Peyer's patch (tissue), 4 donors: ENCODE results near the gene PEX5. TPM values are rescaled to one million over a fixed set of nuclear protein-coding genes. Genes with fewer than 3 reads are reported as not detected.

Experiments used
- DNase-seq, 3 donors: peaks; one replicate each; pipeline ENCODE4 v3.0.0-alpha.2; 2017 to 2019
- H3K27ac ChIP-seq, 4 donors: fragments of 200-600 bp; sonication (generic); one replicate each; pipeline ENCODE4 v1.5.1; 2016 to 2019
- H3K27me3 ChIP-seq, 2 donors: fragments of 200-600 bp; sonication (generic); one replicate each; pipeline ENCODE4 v1.5.1; 2019
- H3K36me3 ChIP-seq, 3 donors: fragments of 200-600 bp; sonication (generic); one replicate each; pipeline ENCODE4 v1.5.1; 2016 to 2019
- H3K4me1 ChIP-seq, 4 donors: fragments of 200-600 bp; sonication (generic); one replicate each; pipeline ENCODE4 v1.5.1; 2016 to 2019
- H3K4me3 ChIP-seq, 4 donors: fragments of 200-600 bp; sonication (generic); 1 replicate in 3 of 4; 2 replicates in 1 of 4; pipeline ENCODE4 v1.5.1; 2016 to 2019; ENCODE audit warnings: mild to moderate bottlenecking in 1 of 4
- H3K9me3 ChIP-seq, 4 donors: fragments of 200-600 bp; sonication (generic); one replicate each; pipeline ENCODE4 v1.5.1; 2016 to 2019; ENCODE audit warnings: mild to moderate bottlenecking in 1 of 4
- POLR2A ChIP-seq, 2 donors: fragments of 450-650 bp; IDR thresholded peaks; one replicate each; pipeline ENCODE4 v1.5.1; 2017; ENCODE audit warnings: antibody characterized with exemption in 2 of 2, mild to moderate bottlenecking in 2 of 2, moderate library complexity in 2 of 2
- total RNA-seq, 4 donors: library from RNA; depleted of rRNA; stranded (reverse); fragments of >200 nt; gene quantifications; one replicate each; pipeline ENCODE4 v1.1.0, GENCODE V29; 2016
- TF ChIP-seq, protein P1 (sequence below), 6 experiments: fragments of 450-650 bp in 4 of 6; fragments of 200-600 bp in 2 of 6; sonication (generic) in 1 of 6; IDR thresholded peaks; one replicate each; pipeline ENCODE4 v1.5.1; 2017 to 2019; ENCODE audit warnings: antibody characterized with exemption in 6 of 6, mild to moderate bottlenecking in 3 of 6, moderate library complexity in 1 of 6

PEX5 gene
- total RNA-seq: 10 to 100 TPM; 26.1 to 47.0 (median 37.7) TPM

DNA sequence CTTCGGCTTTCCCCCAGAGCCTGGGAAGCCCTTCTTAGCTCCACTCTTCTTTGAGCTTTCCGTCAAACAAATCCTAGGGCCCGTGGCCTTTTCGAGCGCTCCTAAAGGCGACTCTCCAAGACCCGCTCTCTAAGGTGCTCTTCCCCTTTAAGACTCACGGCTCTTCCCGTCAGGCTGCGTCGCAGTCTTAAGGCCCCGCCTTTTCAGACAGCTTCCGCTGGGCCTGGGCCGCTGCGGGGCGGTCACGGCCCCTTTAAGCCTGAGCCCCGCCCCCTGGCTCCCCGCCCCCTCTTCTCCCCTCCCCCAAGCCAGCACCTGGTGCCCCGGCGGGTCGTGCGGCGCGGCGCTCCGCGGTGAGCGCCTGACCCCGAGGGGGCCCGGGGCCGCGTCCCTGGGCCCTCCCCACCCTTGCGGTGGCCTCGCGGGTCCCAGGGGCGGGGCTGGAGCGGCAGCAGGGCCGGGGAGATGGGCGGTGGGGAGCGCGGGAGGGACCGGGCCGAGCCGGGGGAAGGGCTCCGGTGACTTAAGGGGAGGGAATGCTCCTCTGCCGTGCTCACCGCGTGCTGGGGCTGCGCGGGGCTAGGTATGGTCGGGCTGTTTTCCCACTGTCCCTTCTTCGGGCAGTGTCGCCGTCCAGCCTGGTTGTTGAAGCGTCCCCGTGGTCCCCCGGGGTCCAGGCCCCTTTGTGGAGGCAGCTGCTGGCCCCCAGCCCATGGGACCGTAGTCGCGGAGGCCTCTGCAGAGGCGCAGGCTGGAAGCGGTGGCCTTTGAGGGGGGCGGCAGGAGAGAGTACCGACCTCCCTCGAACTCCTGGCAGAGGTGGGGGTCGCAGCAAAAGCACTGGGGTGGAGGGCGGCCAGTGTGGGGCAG lies at the start of gene PEX5:
PEX5 (plus strand) TSS at position 289 of the 870 bp plus-strand sequence. CDS start 692 bp downstream, outside the sequence.
- Histone ChIP-seq H3K27ac (peak within 1 kb of the TSS; percentile 77 to 90 (median 84)), H3K9me3 (no peaks in the 10 kb centered on the region), H3K27me3 (no peaks in the 10 kb centered on the region), H3K4me3 (peak within 1 kb of the TSS; percentile 85 to 93 (median 88)), H3K36me3 (peaks cover 0 to 12% (median 0%) of the 10 kb centered on the region in 3 donors), H3K4me1 (peaks cover 0 to 20% (median 6%) of the 10 kb centered on the region in 4 donors)
- DNase-seq: peak; percentile 85 to 96 (median 93)
- TF ChIP-seq POLR2A (IDR thresholded peaks at IDR 0.05): peak in 1 of 2 donors; percentile 29
- TF ChIP-seq, protein P1, sequence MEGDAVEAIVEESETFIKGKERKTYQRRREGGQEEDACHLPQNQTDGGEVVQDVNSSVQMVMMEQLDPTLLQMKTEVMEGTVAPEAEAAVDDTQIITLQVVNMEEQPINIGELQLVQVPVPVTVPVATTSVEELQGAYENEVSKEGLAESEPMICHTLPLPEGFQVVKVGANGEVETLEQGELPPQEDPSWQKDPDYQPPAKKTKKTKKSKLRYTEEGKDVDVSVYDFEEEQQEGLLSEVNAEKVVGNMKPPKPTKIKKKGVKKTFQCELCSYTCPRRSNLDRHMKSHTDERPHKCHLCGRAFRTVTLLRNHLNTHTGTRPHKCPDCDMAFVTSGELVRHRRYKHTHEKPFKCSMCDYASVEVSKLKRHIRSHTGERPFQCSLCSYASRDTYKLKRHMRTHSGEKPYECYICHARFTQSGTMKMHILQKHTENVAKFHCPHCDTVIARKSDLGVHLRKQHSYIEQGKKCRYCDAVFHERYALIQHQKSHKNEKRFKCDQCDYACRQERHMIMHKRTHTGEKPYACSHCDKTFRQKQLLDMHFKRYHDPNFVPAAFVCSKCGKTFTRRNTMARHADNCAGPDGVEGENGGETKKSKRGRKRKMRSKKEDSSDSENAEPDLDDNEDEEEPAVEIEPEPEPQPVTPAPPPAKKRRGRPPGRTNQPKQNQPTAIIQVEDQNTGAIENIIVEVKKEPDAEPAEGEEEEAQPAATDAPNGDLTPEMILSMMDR (IDR thresholded peaks at IDR 0.05): peak in 1 of 6 experiments; percentile 13

DNA sequence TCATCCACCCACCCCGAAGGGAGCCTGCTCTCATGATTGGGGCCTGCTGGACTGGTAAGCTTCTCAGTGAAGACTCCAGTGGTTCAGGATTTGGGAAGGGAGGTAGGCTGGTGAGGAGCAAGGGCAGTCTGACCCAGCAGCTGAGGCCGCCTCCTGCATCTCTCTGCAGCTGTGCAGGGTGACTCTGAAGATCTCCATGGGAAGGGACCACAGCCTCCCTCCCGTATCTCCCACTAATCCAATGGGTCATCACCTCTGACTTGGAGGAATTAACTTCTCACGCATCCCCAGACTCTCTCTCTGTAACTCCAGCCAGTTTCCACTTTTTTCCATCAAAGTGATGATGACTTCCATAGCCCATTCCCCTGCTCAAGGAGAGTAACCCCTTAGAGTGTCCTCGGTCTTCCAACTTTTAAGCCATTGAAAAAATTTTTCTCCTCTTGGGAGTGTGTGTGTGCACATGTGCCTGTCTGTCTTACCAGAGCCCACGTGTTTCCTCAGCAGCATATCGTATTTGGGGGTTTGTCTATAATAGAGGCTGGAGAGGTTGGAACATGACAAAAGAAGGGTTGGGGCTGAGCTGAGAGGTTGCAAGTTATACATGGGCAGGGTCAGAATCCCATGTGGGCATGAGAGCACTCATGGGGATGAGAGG lies 48.0 kb upstream of the PEX5 start:
- no peak overlapping the region for H3K27ac ChIP-seq
- H3K27me3 ChIP-seq: no peaks in the 10 kb centered on the region
- no peaks in the 10 kb centered on the region for H3K4me1 ChIP-seq
- H3K4me3 ChIP-seq: no peak overlapping the region
- H3K9me3 ChIP-seq: no peaks in the 10 kb centered on the region
- DNase-seq: no peak
- TF ChIP-seq, protein P1 (IDR thresholded peaks at IDR 0.05): no peak
- no peak for TF ChIP-seq POLR2A (IDR thresholded peaks at IDR 0.05)
- peaks cover 0 to 17% (median 0%) of the 10 kb centered on the region in 3 donors for H3K36me3 ChIP-seq

DNA sequence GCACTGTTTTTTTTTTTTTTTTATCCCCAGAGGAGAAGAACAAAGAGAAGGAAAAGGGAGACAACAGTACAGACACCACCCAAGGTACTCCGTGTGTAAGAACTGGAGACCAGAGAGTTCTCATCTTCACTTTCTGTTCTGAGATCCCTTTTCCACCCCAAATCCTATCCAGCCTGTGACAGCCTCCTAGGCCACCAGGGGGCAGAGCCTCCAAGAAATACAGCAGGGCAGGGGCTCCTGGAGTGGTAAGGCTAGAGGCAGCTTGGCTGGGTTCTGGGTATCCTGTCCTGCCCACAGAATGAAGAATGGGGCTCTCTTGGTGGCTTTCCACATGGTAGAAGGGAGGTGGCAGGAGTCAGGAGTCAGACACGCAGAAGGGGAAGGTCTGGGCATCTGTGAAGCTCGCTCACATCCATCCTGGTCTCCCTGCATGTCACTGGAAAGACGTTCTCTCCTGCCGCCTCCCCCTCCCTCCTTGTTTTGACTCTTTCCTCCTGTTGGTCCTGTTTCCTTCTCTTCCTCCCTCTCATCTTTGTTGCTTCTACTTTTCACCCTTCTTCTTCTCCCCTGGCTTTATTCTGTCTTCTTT lies 47.3 kb upstream of the PEX5 start:
- no peaks in the 10 kb centered on the region for H3K9me3 ChIP-seq
- no peak overlapping the region for H3K4me3 ChIP-seq
- peaks cover 0 to 15% (median 0%) of the 10 kb centered on the region in 3 donors for H3K36me3 ChIP-seq
- no peak for TF ChIP-seq POLR2A (IDR thresholded peaks at IDR 0.05)
- TF ChIP-seq, protein P1 (IDR thresholded peaks at IDR 0.05): peak in 5 of 6 experiments; percentile 23 to 64 (median 56)
- H3K27me3 ChIP-seq: no peaks in the 10 kb centered on the region
- H3K27ac ChIP-seq: no peak overlapping the region
- H3K4me1 ChIP-seq: no peaks in the 10 kb centered on the region
- peak in 2 of 3 donors; percentile 41 to 69 for DNase-seq

DNA sequence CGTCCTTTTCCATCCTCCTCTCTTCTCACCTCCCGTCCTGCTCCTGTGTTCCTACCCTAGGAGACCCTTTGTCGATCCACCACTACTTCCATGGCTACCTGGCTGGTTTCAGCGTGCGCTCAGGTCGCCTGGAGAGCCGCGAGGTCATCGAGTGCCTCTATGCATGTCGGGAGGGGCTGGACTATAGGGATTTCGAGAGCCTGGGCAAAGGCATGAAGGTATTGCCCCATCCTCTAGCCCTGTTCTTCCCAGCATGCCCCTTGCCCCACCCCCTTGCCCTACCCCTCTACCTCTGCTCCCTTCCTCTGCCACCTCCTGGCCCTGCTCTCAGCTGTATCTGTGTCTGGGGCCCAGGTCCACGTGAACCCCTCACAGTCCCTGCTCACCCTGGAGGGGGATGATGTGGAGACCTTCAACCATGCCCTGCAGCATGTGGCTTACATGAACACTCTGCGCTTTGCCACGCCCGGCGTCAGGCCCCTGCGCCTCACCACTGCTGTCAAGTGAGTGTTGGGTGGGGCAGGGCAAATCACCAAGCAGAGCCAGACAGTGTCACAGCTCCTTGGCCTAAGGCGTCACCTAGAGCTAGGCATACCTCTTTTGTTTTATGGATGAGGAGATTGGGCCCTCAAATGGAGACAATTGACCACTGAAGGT lies 46.5 kb upstream of the PEX5 start:
- H3K27ac ChIP-seq: no peak overlapping the region
- peaks cover 0 to 11% (median 0%) of the 10 kb centered on the region in 3 donors for H3K36me3 ChIP-seq
- H3K9me3 ChIP-seq: no peaks in the 10 kb centered on the region
- H3K27me3 ChIP-seq: no peaks in the 10 kb centered on the region
- H3K4me3 ChIP-seq: no peak overlapping the region
- DNase-seq: no peak
- no peaks in the 10 kb centered on the region for H3K4me1 ChIP-seq
- TF ChIP-seq, protein P1 (IDR thresholded peaks at IDR 0.05): no peak
- TF ChIP-seq POLR2A (IDR thresholded peaks at IDR 0.05): no peak

DNA sequence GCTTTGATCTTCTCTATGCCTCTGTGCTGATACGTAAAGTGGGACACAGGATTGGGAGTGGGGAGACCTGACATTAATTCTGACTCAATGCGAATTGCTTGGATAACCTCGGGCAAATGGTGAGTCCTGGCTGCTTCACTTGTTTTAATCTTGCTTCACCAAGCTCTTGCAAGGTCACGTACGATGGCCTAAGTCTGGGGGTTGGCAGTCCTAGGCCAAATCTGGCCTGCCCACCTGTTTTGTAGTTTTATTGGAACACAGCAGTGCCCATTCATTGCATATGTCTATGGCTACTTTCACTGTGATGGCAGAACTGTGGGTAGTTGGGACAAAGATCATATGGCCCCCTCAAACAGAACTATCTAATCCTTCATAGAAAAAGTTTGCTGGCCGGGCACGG lies 45.9 kb upstream of the PEX5 start:
- H3K27me3 ChIP-seq: no peaks in the 10 kb centered on the region
- DNase-seq: no peak
- no peaks in the 10 kb centered on the region for H3K4me1 ChIP-seq
- H3K9me3 ChIP-seq: no peaks in the 10 kb centered on the region
- H3K27ac ChIP-seq: no peak overlapping the region
- peaks cover 0 to 13% (median 0%) of the 10 kb centered on the region in 3 donors for H3K36me3 ChIP-seq
- no peak for TF ChIP-seq POLR2A (IDR thresholded peaks at IDR 0.05)
- TF ChIP-seq, protein P1 (IDR thresholded peaks at IDR 0.05): no peak
- H3K4me3 ChIP-seq: no peak overlapping the region
